HUDEP-2 (cell line): ENCODE measurements around the gene CEPT1.

Experiments used
- DNase-seq, 76 experiments: peaks; one replicate each; lab custom pipeline; 2025; ENCODE audit not compliant: unreplicated experiment in 76 of 76; lab: John Stamatoyannopoulos, UW

Gene CEPT1

DNA sequence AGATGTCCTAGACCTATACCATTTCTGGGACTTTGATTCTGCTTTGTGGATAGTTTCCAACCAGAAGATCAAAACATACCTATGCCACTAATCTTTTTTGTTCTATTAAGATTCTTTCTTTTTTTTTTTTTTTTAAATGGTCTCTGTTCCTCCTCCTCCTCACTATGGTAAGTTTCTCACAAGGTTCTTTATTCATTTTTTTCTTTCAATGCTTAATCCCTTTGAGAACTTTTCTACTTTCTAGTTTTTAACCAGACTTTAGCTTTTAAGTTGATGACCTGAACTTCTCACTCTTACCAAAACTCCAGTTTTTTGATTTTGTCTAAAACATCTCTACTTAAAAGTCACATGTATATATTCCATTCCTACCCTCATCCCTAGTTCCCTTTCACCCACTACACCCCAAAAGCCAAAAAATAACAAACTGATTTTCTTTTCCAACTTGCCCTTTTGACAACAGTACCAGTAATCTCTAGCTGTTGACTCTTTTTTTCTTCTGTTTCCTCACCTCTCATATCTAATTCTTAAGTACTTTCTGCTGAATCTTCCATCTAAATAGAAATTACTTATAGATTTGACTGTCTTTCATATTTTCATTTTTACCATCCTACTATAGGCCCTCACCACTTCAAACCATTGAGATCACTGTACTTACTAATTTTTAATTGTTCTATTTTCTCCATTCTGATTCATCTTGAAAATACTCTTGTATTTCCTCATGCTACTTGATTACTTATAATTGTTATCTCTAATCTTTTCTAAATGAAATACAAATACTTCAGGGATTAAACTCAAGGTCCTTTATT lies 6.1 kb downstream of the CEPT1 start:
- no peak for DNase-seq

DNA sequence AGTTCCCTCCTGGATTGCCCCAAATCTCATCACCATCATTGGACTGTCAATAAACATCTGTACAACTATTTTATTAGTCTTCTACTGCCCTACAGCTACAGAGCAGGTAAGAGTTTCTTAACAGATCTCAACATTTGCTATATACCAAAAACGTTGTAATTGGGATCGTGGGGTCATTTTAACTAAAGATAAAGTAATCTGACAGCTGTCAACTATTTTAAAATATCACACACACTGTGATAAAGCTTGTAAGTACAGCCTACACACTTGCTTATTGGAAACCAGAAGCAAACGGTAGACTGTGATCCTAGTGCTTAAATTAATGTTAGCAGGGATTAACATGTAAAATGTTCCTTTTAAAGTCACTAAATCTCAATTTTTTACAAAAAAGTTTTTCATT lies 7.9 kb downstream of the CEPT1 start:
- no peak for DNase-seq

DNA sequence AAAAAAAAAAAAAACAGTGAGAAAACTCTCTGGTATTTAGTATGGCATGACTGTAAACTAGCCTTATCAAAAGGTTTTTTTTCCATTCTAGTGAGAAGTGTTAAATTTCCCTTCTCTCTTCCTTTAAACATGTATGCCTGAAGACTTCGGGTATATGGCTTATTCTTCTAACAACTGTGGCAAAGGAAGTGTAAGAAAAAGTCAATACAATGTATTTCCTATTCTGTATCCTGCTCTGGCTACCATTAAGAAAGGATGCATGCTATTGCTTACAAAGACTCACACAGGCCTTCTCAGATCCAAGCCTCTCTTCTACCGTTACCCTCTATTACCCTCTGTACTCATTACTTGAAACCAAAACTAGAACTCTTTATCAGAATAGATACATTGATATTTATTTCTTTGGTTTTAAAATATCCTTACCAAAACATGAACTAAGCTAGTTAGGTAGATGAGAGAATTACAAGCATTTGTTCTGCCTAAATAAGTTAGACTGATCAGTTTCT lies 8.4 kb downstream of the CEPT1 start:
- DNase-seq: no peak

DNA sequence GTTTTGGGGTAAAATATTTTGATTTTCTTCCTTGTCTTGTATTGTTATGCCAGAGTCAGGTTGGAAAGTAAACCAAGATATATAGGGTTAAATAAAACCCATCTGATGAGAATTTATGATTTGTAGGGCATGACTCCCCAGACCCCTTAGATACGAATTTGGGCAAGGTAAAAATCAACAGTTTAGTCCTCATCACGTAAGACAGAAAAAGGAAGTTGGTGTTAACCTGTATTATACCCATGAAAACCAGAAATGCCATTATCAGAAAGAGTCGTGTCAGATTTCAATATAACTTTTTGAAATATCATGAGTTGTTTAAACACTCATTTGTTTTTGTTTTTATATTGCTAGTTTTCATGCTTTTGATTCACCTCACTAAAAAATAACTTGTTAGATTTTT lies 11.8 kb downstream of the CEPT1 start:
- DNase-seq: no peak

DNA sequence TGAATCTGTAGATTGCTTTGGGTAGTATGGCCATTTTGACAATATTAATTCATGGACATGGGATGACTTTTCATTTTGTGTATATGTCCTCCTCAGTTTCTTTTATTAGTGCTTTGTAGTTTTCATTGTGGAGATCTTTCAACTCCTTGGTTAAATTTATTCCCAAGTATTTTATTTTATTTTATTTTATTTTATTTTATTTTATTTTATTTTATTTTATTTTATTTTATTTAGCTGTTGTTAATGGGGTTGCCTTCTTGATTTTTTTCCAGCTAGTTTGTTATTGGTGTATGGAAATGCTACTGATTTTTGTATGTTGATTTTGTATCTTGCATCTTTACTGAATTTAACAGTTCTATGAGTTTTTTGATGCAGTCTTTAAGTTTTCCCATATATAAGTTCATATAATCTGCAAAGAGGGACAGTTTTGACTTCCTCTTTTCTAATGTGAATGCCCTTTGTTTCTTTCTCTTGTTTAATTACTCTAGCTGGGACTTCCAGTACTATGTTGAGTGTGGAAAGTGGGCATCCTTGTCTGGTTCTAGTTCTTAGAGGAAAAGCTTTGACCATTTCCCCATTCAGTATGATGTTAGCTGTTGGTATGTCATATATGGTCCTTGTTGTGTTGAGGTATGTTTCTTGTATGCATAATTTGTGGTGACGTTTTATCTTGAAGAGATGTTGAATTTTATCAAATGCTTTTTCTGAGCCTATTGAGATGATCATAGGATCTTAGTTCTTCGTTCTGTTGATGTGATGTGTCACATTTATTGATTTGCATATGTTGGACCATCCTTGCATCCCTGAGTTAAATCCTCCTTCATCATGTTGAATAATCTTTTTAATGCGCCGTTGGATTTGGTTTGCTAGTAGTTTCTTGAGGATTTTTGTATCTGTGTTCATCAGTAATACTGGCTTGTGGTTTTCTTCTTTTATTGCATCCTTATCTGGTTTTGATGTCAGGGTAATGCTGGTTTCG lies 14.3 kb downstream of the CEPT1 start:
- DNase-seq: no peak

DNA sequence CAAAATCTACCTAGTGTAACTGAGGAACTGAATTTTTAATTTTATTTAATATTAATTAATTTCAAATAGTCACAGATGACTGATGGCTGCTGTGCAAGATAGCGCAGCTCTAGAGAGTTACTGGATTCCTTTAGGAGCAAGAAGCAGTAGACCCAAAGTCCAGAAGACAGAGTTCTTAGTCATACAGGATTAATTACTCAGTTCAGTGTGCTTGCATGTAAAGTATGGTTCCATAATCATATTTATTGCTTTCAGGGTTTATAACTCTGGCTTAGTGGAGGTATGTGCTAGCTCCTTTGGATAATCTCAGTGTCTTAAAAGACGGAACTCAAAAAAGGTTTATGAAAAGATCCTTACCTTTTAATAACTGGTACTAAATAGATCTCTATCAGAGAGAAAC lies 17.4 kb downstream of the CEPT1 start:
- no peak for DNase-seq

DNA sequence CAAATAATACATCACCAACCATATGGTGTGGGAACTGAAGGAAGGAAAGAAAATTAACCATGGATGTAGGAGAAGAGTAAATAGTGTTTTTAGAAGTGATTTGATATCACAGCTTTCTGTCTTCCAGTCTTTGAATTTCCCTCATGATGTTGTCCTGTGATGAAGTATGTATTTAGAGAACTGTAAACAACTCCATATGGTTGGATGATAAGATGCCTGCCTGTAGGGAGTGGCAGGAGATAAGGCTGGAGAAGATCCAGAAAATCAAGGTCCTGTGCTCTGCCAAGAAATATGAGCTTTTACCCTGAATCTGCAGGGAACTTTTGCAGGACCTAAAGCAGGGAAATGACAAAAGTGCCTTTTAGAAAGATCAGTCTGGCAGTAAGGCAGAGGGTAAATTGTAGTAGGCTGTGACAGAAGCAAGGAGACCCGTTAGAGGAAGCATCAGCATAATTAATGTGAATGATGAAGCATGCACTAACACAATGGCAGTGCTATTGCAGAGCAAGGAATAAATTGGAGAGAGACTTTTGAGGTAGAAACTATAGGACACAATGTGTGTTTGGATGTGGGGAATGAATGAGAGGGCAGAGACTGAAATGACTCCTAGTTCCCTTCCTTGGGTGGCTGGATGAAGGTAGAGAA lies 21.9 kb downstream of the CEPT1 start:
- peak in 52 of 76 experiments; percentile 1 to 77 (median 42) for DNase-seq

DNA sequence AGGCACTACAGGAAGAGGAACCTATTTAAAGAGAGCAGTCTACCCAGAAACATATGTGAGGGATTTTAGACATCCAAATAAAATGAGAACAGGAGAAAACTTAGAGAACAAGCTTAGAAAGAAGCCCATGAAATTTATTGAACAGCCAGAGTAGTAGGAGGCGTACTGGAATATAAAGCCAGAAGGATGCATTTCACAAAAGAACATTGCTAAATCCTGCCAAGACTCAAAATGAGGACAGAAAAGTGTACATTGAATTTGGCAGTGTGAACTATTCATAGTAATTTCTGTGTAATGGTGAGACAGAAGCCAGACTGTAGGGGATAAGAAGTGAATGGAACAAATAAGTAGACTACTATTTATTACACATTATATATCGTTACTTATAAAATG lies 22.5 kb downstream of the CEPT1 start:
- DNase-seq: no peak

DNA sequence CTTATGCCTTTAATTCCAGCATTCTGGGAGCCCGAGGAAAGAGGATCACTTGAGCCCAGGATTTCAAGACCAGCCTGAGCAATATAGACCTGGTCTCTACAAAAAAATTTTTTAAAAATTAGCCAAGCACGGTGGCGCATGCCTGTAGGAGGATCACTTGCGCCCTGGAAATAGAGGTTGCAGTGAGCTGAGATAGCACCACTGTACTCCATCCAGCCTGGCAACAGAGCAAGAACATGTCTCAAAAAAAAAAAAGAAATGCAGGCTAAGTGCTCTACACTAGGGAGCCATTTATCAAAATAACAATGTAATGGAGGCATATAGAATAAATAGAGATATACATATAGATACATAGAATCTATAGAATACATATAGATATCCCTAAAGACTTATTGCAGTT lies 23.3 kb downstream of the CEPT1 start:
- no peak for DNase-seq

DNA sequence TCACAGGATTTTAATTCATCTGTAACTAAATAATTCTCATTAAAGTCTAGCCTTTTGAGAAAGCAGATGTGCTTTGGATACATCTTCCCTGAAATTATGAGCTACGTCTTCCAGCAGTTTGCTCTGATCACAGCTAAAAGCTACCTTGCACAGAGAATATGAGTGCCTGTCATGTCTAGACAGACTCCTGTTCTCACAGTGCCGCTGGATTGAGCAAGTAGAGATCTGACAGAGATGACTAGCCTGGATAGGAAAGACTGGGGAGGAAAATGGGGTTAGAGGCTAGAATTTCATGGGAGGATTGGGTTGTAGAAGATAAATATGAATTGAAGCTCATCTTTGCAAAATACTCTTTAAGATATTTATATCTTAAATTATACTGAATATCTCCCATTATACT lies 24.1 kb downstream of the CEPT1 start:
- DNase-seq: no peak

DNA sequence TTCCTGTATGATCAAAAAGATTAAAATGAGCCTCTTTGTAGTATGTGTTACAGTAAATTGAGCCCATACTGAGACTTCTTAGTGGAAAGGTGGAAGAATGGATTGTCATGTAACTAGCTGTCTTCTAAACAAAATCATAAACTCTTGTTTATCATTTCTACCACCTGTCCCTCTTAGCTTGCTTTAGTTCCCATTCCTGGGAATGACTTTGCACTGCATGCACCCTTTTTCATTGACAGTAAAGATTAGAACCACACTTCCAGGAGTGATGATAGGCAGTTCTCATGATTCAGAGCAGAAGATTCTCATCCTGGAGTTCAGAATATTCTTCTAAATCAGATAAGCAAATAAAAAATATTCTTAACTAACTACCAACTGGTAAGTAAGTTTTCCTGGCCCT lies 32.4 kb downstream of the CEPT1 start:
- no peak for DNase-seq

DNA sequence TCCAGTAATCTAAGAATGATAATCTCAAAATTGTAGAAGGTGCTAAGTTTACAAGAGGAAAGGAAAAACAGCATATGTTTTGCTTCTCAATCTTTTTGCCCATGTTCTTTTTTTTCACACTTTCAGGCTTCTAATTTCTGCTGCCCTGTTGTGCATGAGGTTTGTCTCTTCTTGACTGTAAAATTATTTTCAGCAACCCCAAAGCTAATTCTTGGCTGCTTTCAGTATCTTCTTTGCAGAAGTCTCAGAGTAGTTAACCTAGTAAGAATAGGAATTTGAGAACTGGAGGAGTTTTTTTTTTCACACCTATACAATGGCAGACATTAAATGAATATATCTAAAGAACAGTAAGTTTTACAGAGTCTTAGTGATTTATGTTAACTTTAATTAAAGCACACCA lies 34.0 kb downstream of the CEPT1 start:
- DNase-seq: no peak

DNA sequence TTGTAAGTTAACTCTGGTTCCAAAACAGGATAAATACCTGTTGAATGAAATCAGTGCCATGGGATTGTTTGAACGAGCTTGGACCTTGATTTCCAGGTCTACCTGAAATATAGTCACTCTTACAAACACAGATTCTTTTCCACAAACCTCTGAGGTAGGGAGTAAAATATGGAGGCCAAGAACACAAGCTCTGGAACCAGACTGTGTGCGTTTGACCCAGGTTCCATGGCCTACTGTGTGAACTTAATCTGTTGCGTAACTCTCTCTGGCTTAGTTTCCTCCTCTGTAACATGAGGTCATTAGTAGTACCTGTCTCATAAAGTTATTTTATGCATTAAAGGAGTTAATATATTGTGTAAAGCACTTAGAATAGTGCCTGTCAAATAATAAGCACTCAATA lies 35.3 kb downstream of the CEPT1 start:
- no peak for DNase-seq

DNA sequence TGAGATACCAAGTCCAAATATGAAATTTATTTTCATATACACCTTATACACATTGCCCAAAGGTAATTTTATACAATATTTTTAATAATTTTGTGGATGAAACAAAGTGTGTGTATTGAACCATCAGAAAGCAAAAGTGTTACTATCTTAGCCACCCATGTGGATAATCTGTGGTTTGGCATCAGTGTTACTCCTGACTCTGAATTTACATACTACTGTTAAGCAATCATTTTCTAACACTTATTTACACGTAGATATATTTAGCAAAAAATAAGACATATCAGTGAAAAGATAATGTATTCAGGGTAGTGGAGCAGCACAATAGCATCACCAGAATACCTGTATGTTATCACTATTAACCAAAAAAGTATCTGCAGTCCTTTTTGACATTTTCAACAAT lies 36.7 kb downstream of the CEPT1 start:
- DNase-seq: no peak

DNA sequence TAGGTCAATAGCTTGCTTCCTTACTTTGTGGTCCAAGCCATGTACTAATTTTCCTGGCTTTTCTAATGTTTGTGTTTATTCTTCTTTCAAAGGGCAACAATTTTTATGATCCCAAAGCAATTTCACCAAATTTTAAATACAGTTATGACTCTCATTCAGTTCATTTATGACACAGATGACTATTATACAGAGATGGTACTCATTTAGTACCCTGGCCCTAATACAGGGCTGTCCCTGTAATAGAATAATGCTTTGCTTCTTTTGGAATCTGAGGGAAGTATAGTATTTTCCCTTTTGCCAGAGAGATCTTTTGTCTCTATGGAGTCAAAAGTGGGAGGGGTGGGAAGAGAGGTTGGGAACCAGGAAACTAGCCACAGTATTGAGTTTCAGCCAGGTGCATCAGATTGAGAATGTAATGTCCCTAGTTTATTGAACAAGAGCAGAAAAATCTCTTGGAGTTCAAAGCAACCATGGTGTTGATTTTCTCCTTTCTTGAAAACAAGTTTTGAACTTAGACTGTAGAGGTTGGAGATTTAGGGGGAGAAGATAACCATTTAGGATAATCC lies 40.0 kb downstream of the CEPT1 start:
- no peak for DNase-seq

DNA sequence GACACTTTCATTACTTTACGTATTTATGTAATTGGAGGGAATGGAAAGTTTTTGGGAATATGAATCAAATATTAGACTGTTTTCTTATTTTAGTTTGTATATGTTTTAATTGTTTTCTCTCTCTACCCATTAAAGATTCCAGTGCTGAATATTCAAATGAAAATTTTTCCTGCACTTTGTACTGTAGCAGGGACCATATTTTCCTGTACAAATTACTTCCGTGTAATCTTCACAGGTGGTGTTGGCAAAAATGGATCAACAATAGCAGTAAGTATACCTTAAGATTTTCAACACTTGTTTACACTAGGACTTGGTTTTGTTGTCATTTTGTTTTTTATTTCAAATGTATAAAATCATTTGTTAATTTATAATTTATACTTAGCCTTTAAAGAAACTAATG lies 42.0 kb downstream of the CEPT1 start:
- DNase-seq: no peak

DNA sequence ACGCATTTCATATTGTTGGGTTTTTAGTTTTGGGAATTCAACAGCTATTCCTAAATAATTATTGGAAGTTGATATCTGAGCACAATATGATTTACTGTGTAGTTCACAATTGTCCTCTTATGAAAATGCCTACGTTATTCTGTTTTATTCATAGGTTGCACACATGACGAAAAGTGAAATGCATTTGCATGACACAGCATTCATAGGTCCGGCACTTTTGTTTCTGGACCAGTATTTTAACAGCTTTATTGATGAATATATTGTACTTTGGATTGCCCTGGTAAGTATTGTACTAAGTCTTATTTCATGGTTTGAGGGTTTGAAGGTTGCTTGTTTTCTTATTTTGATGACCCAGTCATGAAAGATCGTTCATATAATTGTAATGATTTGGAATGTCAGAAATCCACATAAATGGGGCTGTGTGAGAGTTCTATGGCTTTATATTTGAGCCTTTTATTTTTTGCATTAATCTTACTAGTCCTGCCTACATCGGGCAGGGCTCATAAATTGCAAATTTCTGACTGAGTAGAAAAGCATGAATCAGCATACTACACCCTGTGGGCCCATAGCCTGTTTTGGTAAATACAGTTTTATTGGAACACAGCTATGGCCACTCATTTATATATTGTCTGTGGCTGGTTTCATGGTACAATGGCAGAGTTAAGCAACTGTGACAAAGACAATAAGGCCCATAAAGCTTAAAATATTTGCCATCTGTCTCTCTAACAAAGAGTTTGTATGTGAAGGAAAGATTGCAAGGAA lies 43.5 kb downstream of the CEPT1 start:
- no peak for DNase-seq

DNA sequence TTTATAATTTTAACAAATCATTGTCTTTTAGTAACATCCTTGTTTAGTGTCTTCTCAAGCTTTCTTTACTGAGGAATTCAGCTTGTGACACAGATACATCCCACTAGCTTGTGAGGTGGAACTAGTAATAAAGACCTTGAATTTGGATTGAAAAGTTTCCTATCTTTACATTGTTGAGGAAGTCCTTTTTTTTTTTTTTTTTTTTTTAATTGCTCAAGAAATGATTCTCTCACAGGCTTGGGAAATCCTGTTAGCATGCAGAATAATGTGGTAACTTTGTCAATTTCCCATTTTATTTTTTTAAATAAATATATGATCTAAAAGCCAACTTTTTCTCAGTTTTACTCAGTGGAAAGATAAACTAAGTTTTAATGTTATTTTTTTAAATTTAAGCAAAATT lies 44.6 kb downstream of the CEPT1 start:
- no peak for DNase-seq

DNA sequence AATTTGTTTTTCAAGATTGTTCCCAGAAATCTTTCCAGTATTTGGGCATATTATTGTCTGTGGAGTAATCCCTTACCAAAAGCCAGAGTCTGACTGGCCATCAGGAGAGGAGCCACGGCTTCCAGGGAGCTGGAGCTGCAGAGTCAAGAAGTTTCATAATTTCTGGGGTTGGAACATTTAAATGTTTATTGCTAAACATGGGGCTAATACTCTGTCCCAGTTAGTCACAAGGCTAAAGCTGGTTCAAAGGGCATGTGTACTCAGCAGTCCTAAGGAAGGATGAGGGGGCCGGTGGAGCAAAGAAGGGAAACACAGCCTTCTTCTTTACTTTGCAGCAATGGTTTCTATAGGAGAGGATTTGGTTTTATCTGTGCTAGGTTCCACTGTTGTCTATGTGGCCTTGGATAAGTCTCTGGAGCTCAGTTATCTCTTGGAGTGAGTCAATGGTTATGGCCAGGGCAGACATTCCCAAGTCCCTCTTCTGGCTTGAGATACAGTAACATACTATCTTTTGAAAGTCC lies 51.0 kb downstream of the CEPT1 start:
- no peak for DNase-seq

DNA sequence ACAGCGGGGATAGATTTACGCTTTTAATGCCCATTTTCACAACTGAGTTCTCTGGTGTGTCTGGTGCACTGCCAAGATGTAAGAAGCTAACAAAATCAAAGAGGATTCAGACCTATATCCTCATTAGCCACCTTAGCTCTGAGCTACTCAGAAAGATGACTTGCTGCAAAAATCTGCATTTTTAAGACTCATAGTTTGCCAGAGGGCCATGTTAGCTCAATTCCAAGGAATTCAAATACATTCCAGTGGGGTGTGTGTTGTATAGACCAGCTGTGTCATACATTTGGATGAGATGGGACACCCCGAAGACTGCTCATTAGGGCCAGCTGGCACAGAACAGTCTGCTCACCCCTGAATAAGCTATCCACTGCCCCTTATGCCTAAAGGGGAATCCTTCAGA lies 51.5 kb downstream of the CEPT1 start:
- DNase-seq: no peak
